H9 (cell line): ENCODE data around the gene PHF21A. TPM values are rescaled to one million over a fixed set of nuclear protein-coding genes. Genes with fewer than 3 reads are reported as not detected.

Experiments
- DNase-seq: peaks from one replicate; pipeline ENCODE4 v3.0.0-alpha.2; 2017
- H2AFZ ChIP-seq: one replicate; pipeline ENCODE4 v1.6.1; 2013; ENCODE audit warnings: mild to moderate bottlenecking, low read length, control low read depth, moderate library complexity
- H2AK5ac ChIP-seq: 2 replicates; pipeline ENCODE4 v1.6.1; 2013; ENCODE audit warnings: low read length, control low read depth, mixed read lengths; ENCODE audit not compliant: insufficient read length
- H2BK120ac ChIP-seq: one replicate; pipeline ENCODE4 v1.6.1; 2013; ENCODE audit warnings: low read depth, mild to moderate bottlenecking, low read length, control low read depth, inconsistent platforms; ENCODE audit not compliant: poor library complexity, severe bottlenecking
- H2BK12ac ChIP-seq: 2 replicates; pipeline ENCODE4 v1.6.1; 2013; ENCODE audit warnings: low read length, control low read depth, mixed read lengths, low read depth; ENCODE audit not compliant: insufficient read length
- H2BK15ac ChIP-seq: 2 replicates; pipeline ENCODE4 v1.6.1; 2013; ENCODE audit warnings: low read depth, low read length, control low read depth
- H2BK20ac ChIP-seq: one replicate; pipeline ENCODE4 v1.6.1; 2013; ENCODE audit warnings: low read depth, mild to moderate bottlenecking, low read length, control low read depth, inconsistent platforms; ENCODE audit not compliant: poor library complexity, severe bottlenecking
- H2BK5ac ChIP-seq: 2 replicates; pipeline ENCODE4 v1.6.1; 2013; ENCODE audit warnings: low read length, control low read depth, mixed read lengths; ENCODE audit not compliant: insufficient read length
- H3K14ac ChIP-seq: 2 replicates; pipeline ENCODE4 v1.6.1; 2013; ENCODE audit warnings: low read length, control low read depth; ENCODE audit not compliant: insufficient read depth
- H3K18ac ChIP-seq: 2 replicates; pipeline ENCODE4 v1.6.1; 2013; ENCODE audit warnings: low read depth, mild to moderate bottlenecking, mixed read lengths, low read length, control low read depth; ENCODE audit not compliant: insufficient read length
- H3K23ac ChIP-seq: 2 replicates; pipeline ENCODE4 v1.6.1; 2013; ENCODE audit warnings: low read length, control low read depth, mixed read lengths, low read depth; ENCODE audit not compliant: insufficient read length
- H3K23me2 ChIP-seq: 2 replicates; pipeline ENCODE4 v1.6.1; 2013; ENCODE audit warnings: low read depth, mild to moderate bottlenecking, mixed read lengths, low read length, control low read depth; ENCODE audit not compliant: insufficient read length, poor library complexity, severe bottlenecking
- H3K27ac ChIP-seq: 2 replicates; pipeline ENCODE4 v1.5.1; 2013; ENCODE audit warnings: low read length, control low read depth, mixed read lengths, low read depth; ENCODE audit not compliant: insufficient read length
- H3K27me3 ChIP-seq: 2 replicates; pipeline ENCODE4 v1.6.1; 2013; ENCODE audit warnings: low read length, control low read depth, inconsistent platforms; ENCODE audit not compliant: insufficient read depth
- H3K4ac ChIP-seq: 2 replicates; pipeline ENCODE4 v1.6.1; 2013; ENCODE audit warnings: low read depth, mild to moderate bottlenecking, control low read depth, inconsistent platforms, low read length, moderate library complexity
- H3K4me1 ChIP-seq: 2 replicates; pipeline ENCODE4 v1.6.1; 2013; ENCODE audit warnings: low read length, control low read depth, inconsistent platforms; ENCODE audit not compliant: insufficient read depth
- H3K4me2 ChIP-seq: 2 replicates; pipeline ENCODE4 v1.6.1; 2013; ENCODE audit warnings: low read length, control low read depth, mixed read lengths; ENCODE audit not compliant: insufficient read length, insufficient read depth
- H3K56ac ChIP-seq: 2 replicates; pipeline ENCODE4 v1.6.1; 2013; ENCODE audit warnings: low read depth, mild to moderate bottlenecking, mixed read lengths, low read length, control low read depth; ENCODE audit not compliant: insufficient read length
- H3K79me1 ChIP-seq: 2 replicates; pipeline ENCODE4 v1.6.1; 2013; ENCODE audit warnings: low read depth, mild to moderate bottlenecking, moderate library complexity, low read length, control low read depth, inconsistent platforms; ENCODE audit not compliant: insufficient read depth, poor library complexity, severe bottlenecking
- H3K79me2 ChIP-seq: 2 replicates; pipeline ENCODE4 v1.6.1; 2013; ENCODE audit warnings: low read length, control low read depth, inconsistent platforms; ENCODE audit not compliant: insufficient read depth
- H3K9ac ChIP-seq: 2 replicates; pipeline ENCODE4 v1.6.1; 2013; ENCODE audit warnings: low read length, control low read depth, mixed read lengths; ENCODE audit not compliant: insufficient read length; ENCODE audit errors: extremely low read depth
- H3K9me3 ChIP-seq: one replicate; pipeline ENCODE4 v1.6.1; 2013; ENCODE audit warnings: low read depth, low read length, inconsistent platforms; ENCODE audit not compliant: control insufficient read depth
- H3T11ph ChIP-seq: one replicate; pipeline ENCODE4 v1.6.1; 2013; ENCODE audit warnings: mild to moderate bottlenecking, low read length, control low read depth, inconsistent platforms
- H4K20me1 ChIP-seq: one replicate; pipeline ENCODE4 v1.6.1; 2013; ENCODE audit not compliant: control insufficient read depth, insufficient read length, insufficient read depth
- H4K5ac ChIP-seq: 2 replicates; pipeline ENCODE4 v1.6.1; 2013; ENCODE audit warnings: low read depth, mild to moderate bottlenecking, mixed read lengths, low read length, control low read depth; ENCODE audit not compliant: insufficient read length
- H4K8ac ChIP-seq: replicated peaks from 2 replicates; pipeline ENCODE4 v1.6.1; 2013; ENCODE audit warnings: low read length, control low read depth, mixed read lengths, low read depth; ENCODE audit not compliant: insufficient read length
- H4K91ac ChIP-seq: 2 replicates; pipeline ENCODE4 v1.6.1; 2013; ENCODE audit warnings: low read depth, mild to moderate bottlenecking, moderate library complexity, mixed read lengths, low read length, control low read depth; ENCODE audit not compliant: insufficient read length
- H3K27ac Mint-ChIP-seq, 3 experiments: 2 replicates in 2 of 3; 3 replicates in 1 of 3; pipeline ENCODE4 v1.8.0; 2020 to 2021; ENCODE audit warnings: mixed read lengths in 3 of 3, mild to moderate bottlenecking in 1 of 3, moderate library complexity in 1 of 3
- H3K27me3 Mint-ChIP-seq: 2 replicates; pipeline ENCODE4 v1.8.0; 2021; ENCODE audit warnings: low read depth, mild to moderate bottlenecking, moderate library complexity, mixed read lengths
- H3K36me3 Mint-ChIP-seq, 3 experiments: 2 replicates in 2 of 3; 3 replicates in 1 of 3; pipeline ENCODE4 v1.8.0; 2020 to 2021; ENCODE audit warnings: low read depth in 3 of 3, mixed read lengths in 3 of 3; ENCODE audit not compliant: insufficient read depth in 1 of 3
- H3K4me1 Mint-ChIP-seq, 2 experiments: 2 replicates each; pipeline ENCODE4 v1.8.0; 2020; ENCODE audit warnings: mixed read lengths in 2 of 2
- H3K4me3 Mint-ChIP-seq, 2 experiments: 2 replicates in 1 of 2; 3 replicates in 1 of 2; pipeline ENCODE4 v1.8.0; 2020 to 2021; ENCODE audit warnings: mild to moderate bottlenecking in 2 of 2, mixed read lengths in 2 of 2, moderate library complexity in 1 of 2
- H3K9me3 Mint-ChIP-seq, 2 experiments: 2 replicates in 1 of 2; 3 replicates in 1 of 2; pipeline ENCODE4 v1.8.0; 2020; ENCODE audit warnings: mild to moderate bottlenecking in 2 of 2, mixed read lengths in 2 of 2, moderate library complexity in 1 of 2
- WGBS: extraction: QIAGEN DNeasy Blood & Tissue Kit; methylation state at CpG from one replicate; pipeline ENCODE4 v1.1.7; 2013; ENCODE audit warnings: missing lambda C conversion rate, low lambda C conversion rate, mixed read lengths; ENCODE audit not compliant: insufficient read length; ENCODE audit errors: extremely low coverage; 5-methylcytosine and 5-hydroxymethylcytosine counted together
- total RNA-seq: library from RNA; stranded (reverse); gene quantifications from 2 replicates; pipeline ENCODE4 v1.2.1, GENCODE V29; 2021
- TF ChIP-seq, protein P1 (sequence below): fragments of 200-600 bp; sonication (generic); conservative IDR thresholded peaks from 3 replicates; pipeline ENCODE4 v1.8.0; 2021; ENCODE audit warnings: antibody characterized with exemption, mild to moderate bottlenecking

Gene PHF21A
- total RNA-seq, 1 experiment from 2014 or later: 33.8 TPM

DNA sequence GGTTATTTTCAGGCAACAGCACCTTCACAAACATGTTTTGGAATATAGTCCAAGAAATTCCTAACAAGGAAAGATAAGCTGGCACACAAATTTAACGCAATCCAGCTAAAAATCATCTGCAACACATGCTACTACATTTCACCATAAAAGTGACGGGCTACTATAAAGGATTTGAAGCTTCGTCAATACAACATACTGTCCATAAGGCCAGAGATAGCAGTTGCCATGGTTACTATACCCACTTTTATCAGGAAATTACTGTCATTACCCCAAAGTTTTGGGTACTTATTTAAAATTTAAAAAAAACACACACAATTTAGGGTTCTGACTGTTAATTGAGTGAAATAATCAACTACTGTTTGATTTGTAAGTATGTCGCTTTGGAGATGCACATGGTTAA lies 6.9 kb downstream of the PHF21A start:
- Histone ChIP-seq H3K27me3 (no peaks in the 10 kb centered on the region), H2AK5ac (no peak overlapping the region), H3K23me2 (peaks cover 3% of the 10 kb centered on the region), H2BK15ac (no peak overlapping the region), H2BK12ac (no peak overlapping the region), H3K79me2 (peaks cover 6% of the 10 kb centered on the region; the same call in 1 of the 2 replicates), H2BK5ac (no peak overlapping the region), H3K4me1 (no peaks in the 10 kb centered on the region), H3K9me3 (no peaks in the 10 kb centered on the region), H2BK20ac (no peak overlapping the region), H3K4me2 (no peak overlapping the region), H4K5ac (no peak overlapping the region), H2AFZ (no peak overlapping the region), H3T11ph (no peak overlapping the region), H3K79me1 (peaks cover 3% of the 10 kb centered on the region), H4K8ac (no peak overlapping the region), H3K18ac (no peak overlapping the region), H4K91ac (no peak overlapping the region), H3K14ac (no peak overlapping the region), H2BK120ac (no peak overlapping the region), H3K4ac (no peak overlapping the region), H3K23ac (no peak overlapping the region), H3K9ac (no peak overlapping the region), H4K20me1 (no peaks in the 10 kb centered on the region), H3K56ac (no peak overlapping the region), H3K27ac (no peak overlapping the region)
- WGBS: no CpG with 5 or more reads among the region's 4 CpGs
- Mint-ChIP-seq H3K4me3 (no peak overlapping the region), H3K27ac (no peak overlapping the region; a peak in 1 of 7 replicates), H3K9me3 (no peaks in the 10 kb centered on the region; a peak in 1 of 5 replicates), H3K4me1 (peaks cover 22 to 34% of the 10 kb centered on the region in 2 experiments), H3K27me3 (no peaks in the 10 kb centered on the region), H3K36me3 (no peaks in the 10 kb centered on the region; a peak in 1 of 7 replicates)
- TF ChIP-seq, protein P1, sequence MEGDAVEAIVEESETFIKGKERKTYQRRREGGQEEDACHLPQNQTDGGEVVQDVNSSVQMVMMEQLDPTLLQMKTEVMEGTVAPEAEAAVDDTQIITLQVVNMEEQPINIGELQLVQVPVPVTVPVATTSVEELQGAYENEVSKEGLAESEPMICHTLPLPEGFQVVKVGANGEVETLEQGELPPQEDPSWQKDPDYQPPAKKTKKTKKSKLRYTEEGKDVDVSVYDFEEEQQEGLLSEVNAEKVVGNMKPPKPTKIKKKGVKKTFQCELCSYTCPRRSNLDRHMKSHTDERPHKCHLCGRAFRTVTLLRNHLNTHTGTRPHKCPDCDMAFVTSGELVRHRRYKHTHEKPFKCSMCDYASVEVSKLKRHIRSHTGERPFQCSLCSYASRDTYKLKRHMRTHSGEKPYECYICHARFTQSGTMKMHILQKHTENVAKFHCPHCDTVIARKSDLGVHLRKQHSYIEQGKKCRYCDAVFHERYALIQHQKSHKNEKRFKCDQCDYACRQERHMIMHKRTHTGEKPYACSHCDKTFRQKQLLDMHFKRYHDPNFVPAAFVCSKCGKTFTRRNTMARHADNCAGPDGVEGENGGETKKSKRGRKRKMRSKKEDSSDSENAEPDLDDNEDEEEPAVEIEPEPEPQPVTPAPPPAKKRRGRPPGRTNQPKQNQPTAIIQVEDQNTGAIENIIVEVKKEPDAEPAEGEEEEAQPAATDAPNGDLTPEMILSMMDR: no peak
- DNase-seq: no peak
